Panc1 (cell line): ENCODE data around the gene WDR75. TPM values are rescaled to one million over a fixed set of nuclear protein-coding genes. Genes with fewer than 3 reads are reported as not detected.

Source experiments
- ATAC-seq: fragments of 200-7000 bp; cut with Tn5 transposase; 2 replicates; pipeline ENCODE4 v1.9.1; 2020; ENCODE audit warnings: mild to moderate bottlenecking, moderate library complexity
- BruUV-seq: library from RNA; stranded (reverse); fragments of 400-500 nt; replicated peaks from 2 replicates; lab custom pipeline; 2021; lab: Mats Ljungman, UMichigan
- CTCF ChIA-PET: fragments of 300-600 bp; sonication (Branson Sonifier 250); formaldehyde crosslinking; loops from one replicate; lab custom pipeline; 2022; ENCODE audit warnings: antibody characterized with exemption; lab: Charles Lee
- POLR2A ChIA-PET: fragments of 300-600 bp; sonication (Branson Sonifier 250); formaldehyde crosslinking; loops from one replicate; lab custom pipeline; 2022; ENCODE audit warnings: antibody characterized with exemption; lab: Charles Lee
- DNase-seq: peaks from one replicate; pipeline ENCODE4 v3.0.0-alpha.2; 2010; ENCODE audit warnings: low read depth, low spot score
- H3K27ac ChIP-seq: 2 replicates; pipeline ENCODE4 v1.5.1; 2011; ENCODE audit warnings: mild to moderate bottlenecking, low read length, inconsistent platforms
- H3K27me3 ChIP-seq: fragments of 200-500 bp; sonication (Bioruptor generic); 2 replicates; pipeline ENCODE4 v1.6.0; 2014; ENCODE audit warnings: low read length, inconsistent platforms; ENCODE audit not compliant: control insufficient read depth, insufficient read depth
- H3K36me3 ChIP-seq: fragments of 200-500 bp; sonication (Bioruptor generic); 2 replicates; pipeline ENCODE4 v1.5.1; 2014; ENCODE audit warnings: inconsistent platforms, mild to moderate bottlenecking, low read length, moderate library complexity; ENCODE audit not compliant: control insufficient read depth, insufficient read depth
- H3K4me1 ChIP-seq: 2 replicates; pipeline ENCODE4 v1.5.1; 2011; ENCODE audit warnings: inconsistent platforms, mild to moderate bottlenecking, low read length, moderate library complexity; ENCODE audit not compliant: control insufficient read depth, insufficient read depth
- H3K4me3 ChIP-seq, 2 experiments: 2 replicates each; pipeline ENCODE4 v1.5.1; 2011 to 2012; ENCODE audit warnings: low read depth in 2 of 2, low read length in 2 of 2, mild to moderate bottlenecking in 2 of 2, inconsistent platforms in 1 of 2, moderate library complexity in 1 of 2
- H3K9me3 ChIP-seq: fragments of 200-500 bp; sonication (Bioruptor generic); 2 replicates; pipeline ENCODE4 v1.5.1; 2014; ENCODE audit warnings: low read depth, mild to moderate bottlenecking, inconsistent platforms, low read length, moderate library complexity; ENCODE audit not compliant: control insufficient read depth, insufficient read depth
- POLR2AphosphoS5 ChIP-seq: IDR thresholded peaks from 2 replicates; pipeline ENCODE4 v1.6.1; 2012; ENCODE audit warnings: mild to moderate bottlenecking, low read depth, low read length, moderate library complexity
- SIN3A ChIP-seq: IDR thresholded peaks from 2 replicates; pipeline ENCODE4 v1.6.1; 2012; ENCODE audit warnings: low read depth, mild to moderate bottlenecking, low read length, moderate library complexity, borderline replicate concordance; ENCODE audit not compliant: insufficient read depth
- TCF7L2 ChIP-seq: IDR thresholded peaks from 2 replicates; pipeline ENCODE4 v1.6.1; 2011; ENCODE audit warnings: mild to moderate bottlenecking, low read depth, low read length, inconsistent platforms
- in situ Hi-C: cut with HindIII; loops from 2 replicates; pipeline ENCODE4 v1.10.0; 2016; ENCODE audit warnings: low sequenced_read_pairs, low pct_unique_long_range_greater_than_20kb
- intact Hi-C: fragments of 100-400 bp; cut with micrococcal nuclease; formaldehyde crosslinking; loops from one replicate; pipeline ENCODE4 v1.10.0; 2022; ENCODE audit not compliant: unreplicated experiment
- total RNA-seq: library from RNA; stranded (reverse); gene quantifications from one replicate; pipeline ENCODE4 v1.2.1, GENCODE V29; 2021; ENCODE audit not compliant: unreplicated experiment
- TF ChIP-seq, protein P1 (sequence below): fragments of 450-650 bp; IDR thresholded peaks from 2 replicates; pipeline ENCODE4 v1.5.1; 2017; ENCODE audit warnings: mild to moderate bottlenecking
- TF ChIP-seq, protein P2 (sequence below), 2 experiments: IDR thresholded peaks; 2 replicates each; pipeline ENCODE4 v1.6.1; 2011 to 2012; ENCODE audit warnings: low read depth in 2 of 2, control low read depth in 1 of 2, low read length in 1 of 2, mild to moderate bottlenecking in 1 of 2, moderate library complexity in 1 of 2; ENCODE audit not compliant: insufficient read depth in 1 of 2

Gene WDR75
- total RNA-seq, 1 experiment from 2014 or later, result 58.3 TPM

DNA sequence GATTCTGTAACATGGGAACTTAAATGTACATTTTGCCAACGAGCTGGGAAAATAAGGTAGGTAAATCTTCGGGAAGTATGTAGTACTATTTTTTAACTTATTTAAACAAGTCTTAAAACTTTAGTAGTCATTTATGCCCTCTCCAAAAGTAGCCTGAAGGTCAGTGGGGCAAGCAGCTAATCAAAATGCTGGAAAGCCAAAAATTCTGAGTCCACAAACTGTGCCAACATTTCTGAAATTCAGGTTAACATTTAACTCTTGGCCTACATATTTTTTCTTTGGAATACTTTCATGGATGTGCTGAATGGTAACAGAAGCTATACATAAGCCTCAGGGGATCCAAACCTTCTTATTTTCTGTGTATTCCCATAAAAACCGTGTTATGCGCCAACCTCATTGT, 26.3 kb downstream of the WDR75 start:
- POLR2A ChIA-PET, result no interaction called here
- H3K27me3 ChIP-seq, result no peaks in the 10 kb centered on the region
- H3K9me3 ChIP-seq, result no peaks in the 10 kb centered on the region
- intact Hi-C loops, result no loop called here
- CTCF ChIA-PET, result no interaction called here
- no TSS peak for BruUV-seq
- DNase-seq (no peak), ATAC-seq (no peak)
- H3K4me1 ChIP-seq, result no peaks in the 10 kb centered on the region
- H3K36me3 ChIP-seq, result peaks cover 93% of the 10 kb centered on the region
- H3K4me3 ChIP-seq, result no peak overlapping the region
- in situ Hi-C loops, result no loop called here
- TF ChIP-seq SIN3A, result no peak
- TF ChIP-seq, protein P1, sequence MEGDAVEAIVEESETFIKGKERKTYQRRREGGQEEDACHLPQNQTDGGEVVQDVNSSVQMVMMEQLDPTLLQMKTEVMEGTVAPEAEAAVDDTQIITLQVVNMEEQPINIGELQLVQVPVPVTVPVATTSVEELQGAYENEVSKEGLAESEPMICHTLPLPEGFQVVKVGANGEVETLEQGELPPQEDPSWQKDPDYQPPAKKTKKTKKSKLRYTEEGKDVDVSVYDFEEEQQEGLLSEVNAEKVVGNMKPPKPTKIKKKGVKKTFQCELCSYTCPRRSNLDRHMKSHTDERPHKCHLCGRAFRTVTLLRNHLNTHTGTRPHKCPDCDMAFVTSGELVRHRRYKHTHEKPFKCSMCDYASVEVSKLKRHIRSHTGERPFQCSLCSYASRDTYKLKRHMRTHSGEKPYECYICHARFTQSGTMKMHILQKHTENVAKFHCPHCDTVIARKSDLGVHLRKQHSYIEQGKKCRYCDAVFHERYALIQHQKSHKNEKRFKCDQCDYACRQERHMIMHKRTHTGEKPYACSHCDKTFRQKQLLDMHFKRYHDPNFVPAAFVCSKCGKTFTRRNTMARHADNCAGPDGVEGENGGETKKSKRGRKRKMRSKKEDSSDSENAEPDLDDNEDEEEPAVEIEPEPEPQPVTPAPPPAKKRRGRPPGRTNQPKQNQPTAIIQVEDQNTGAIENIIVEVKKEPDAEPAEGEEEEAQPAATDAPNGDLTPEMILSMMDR, result no peak
- no peak for TF ChIP-seq TCF7L2
- TF ChIP-seq, protein P2, sequence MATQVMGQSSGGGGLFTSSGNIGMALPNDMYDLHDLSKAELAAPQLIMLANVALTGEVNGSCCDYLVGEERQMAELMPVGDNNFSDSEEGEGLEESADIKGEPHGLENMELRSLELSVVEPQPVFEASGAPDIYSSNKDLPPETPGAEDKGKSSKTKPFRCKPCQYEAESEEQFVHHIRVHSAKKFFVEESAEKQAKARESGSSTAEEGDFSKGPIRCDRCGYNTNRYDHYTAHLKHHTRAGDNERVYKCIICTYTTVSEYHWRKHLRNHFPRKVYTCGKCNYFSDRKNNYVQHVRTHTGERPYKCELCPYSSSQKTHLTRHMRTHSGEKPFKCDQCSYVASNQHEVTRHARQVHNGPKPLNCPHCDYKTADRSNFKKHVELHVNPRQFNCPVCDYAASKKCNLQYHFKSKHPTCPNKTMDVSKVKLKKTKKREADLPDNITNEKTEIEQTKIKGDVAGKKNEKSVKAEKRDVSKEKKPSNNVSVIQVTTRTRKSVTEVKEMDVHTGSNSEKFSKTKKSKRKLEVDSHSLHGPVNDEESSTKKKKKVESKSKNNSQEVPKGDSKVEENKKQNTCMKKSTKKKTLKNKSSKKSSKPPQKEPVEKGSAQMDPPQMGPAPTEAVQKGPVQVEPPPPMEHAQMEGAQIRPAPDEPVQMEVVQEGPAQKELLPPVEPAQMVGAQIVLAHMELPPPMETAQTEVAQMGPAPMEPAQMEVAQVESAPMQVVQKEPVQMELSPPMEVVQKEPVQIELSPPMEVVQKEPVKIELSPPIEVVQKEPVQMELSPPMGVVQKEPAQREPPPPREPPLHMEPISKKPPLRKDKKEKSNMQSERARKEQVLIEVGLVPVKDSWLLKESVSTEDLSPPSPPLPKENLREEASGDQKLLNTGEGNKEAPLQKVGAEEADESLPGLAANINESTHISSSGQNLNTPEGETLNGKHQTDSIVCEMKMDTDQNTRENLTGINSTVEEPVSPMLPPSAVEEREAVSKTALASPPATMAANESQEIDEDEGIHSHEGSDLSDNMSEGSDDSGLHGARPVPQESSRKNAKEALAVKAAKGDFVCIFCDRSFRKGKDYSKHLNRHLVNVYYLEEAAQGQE (IDR thresholded peaks at IDR 0.05; ENCODE audit: insufficient read depth in 1 of 2, low read depth in 2 of 2, low read length in 1 of 2), result no peak
- TF ChIP-seq POLR2AphosphoS5, result no peak
- no peak overlapping the region for H3K27ac ChIP-seq

DNA sequence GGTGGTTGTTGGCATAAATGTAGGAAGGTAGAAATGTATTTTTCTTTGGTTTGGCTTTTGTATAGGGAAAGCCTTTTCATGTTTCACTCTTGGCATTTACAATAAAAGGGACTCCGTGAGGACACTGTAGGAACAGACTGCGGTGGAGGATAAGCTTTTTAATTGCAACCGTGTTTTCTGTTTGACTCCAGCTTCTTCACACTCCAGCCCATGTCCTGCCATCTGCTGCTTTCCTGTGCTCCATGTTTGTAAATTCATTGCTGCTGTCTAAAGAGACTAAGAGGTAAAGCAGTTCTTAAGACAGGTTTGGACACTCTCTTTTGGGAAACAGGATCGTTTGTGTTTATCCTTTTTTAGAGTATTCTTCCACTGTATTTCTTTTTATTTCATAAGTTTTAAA, 33.3 kb downstream of the WDR75 start:
- TF ChIP-seq, protein P1, result no peak
- TF ChIP-seq SIN3A (no peak), POLR2AphosphoS5 (no peak), TCF7L2 (no peak)
- TF ChIP-seq, protein P2 (IDR thresholded peaks at IDR 0.05; ENCODE audit: insufficient read depth in 1 of 2, low read depth in 2 of 2, low read length in 1 of 2), result no peak
- Histone ChIP-seq H3K4me3 (no peak overlapping the region), H3K27ac (no peak overlapping the region), H3K4me1 (no peaks in the 10 kb centered on the region), H3K36me3 (peaks cover 49% of the 10 kb centered on the region), H3K27me3 (no peaks in the 10 kb centered on the region), H3K9me3 (no peaks in the 10 kb centered on the region)
- no TSS peak for BruUV-seq
- no peak for ATAC-seq
- in situ Hi-C loops, result no loop called here
- DNase-seq, result no peak
- ChIA-PET CTCF (no interaction called here), POLR2A (no interaction called here)
- intact Hi-C loops, result no loop called here
